GM10248 (cell line): ENCODE results near the gene RINT1.
A peak's percentile ranks its signal among the peaks of the same experiment; 100 is the strongest.

ENCODE experiments used
- CTCF ChIA-PET: fragments of 300-600 bp; sonication (Branson Sonifier 250); formaldehyde crosslinking; extraction: SDS; loops from one replicate; lab custom pipeline; 2021; ENCODE audit warnings: antibody characterized with exemption; lab: Yijun Ruan, JAX
- POLR2A ChIA-PET: fragments of 350-650 bp; sonication (Branson Sonifier 250); formaldehyde crosslinking; extraction: SDS; loops from one replicate; lab custom pipeline; 2020; ENCODE audit warnings: antibody characterized with exemption; lab: Yijun Ruan, JAX
- DNase-seq: peaks from one replicate; pipeline ENCODE4 v3.0.0; 2012; ENCODE audit errors: extremely low spot score
- TF ChIP-seq, protein P1 (sequence below): IDR thresholded peaks from 2 replicates; pipeline ENCODE4 v1.5.1; 2012; ENCODE audit warnings: mild to moderate bottlenecking, low read depth; ENCODE audit errors: extremely low read depth, missing control alignments, control extremely low read depth

Gene RINT1

GRCh38 chr7:105584165-105584564, 52.2 kb downstream of the RINT1 start:
- TF ChIP-seq, protein P1, sequence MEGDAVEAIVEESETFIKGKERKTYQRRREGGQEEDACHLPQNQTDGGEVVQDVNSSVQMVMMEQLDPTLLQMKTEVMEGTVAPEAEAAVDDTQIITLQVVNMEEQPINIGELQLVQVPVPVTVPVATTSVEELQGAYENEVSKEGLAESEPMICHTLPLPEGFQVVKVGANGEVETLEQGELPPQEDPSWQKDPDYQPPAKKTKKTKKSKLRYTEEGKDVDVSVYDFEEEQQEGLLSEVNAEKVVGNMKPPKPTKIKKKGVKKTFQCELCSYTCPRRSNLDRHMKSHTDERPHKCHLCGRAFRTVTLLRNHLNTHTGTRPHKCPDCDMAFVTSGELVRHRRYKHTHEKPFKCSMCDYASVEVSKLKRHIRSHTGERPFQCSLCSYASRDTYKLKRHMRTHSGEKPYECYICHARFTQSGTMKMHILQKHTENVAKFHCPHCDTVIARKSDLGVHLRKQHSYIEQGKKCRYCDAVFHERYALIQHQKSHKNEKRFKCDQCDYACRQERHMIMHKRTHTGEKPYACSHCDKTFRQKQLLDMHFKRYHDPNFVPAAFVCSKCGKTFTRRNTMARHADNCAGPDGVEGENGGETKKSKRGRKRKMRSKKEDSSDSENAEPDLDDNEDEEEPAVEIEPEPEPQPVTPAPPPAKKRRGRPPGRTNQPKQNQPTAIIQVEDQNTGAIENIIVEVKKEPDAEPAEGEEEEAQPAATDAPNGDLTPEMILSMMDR = no peak
- DNase-seq = no peak
- ChIA-PET POLR2A (no interaction called here), CTCF (no interaction called here)

DNA sequence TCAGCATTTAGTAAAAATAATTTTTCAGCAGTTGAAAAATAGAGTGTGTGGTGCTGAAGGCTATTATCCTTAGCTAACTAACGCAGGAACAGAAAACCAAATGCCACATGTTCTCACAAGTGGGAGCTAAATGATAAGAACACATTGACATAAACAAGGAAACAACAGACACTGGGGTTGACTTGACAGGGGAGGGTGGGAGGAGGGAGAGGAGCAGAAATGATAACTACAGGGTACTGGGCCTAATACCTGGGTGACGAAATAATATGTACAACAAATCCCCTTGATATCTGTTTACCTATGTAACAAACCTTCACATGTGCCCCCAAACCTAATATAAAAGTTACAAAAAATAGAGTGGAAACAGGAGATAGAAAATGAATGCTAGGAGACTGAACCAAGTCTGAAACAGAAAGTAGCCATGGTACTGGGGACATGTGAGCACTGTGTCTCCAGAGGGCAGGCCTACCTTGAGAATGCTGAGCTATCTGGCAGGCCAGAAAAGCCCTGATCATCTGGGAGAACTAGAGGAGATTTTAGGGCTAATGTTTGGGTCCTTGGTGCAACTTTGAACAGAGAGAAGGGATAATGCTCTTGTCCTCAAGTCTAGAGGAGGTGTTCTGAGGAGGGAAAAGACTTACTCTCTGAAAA, 54.0 kb downstream of the RINT1 start:
- peak; percentile 29 for DNase-seq
- CTCF ChIA-PET = interaction anchor here (0.8 to 2.4 kb wide), 5 partner anchors 9 to 664 kb away, joined by 3 to 5 read pairs (median 4); no protein-coding TSS in a partner anchor
- TF ChIP-seq, protein P1 = no peak
- POLR2A ChIA-PET = no interaction called here

DNA sequence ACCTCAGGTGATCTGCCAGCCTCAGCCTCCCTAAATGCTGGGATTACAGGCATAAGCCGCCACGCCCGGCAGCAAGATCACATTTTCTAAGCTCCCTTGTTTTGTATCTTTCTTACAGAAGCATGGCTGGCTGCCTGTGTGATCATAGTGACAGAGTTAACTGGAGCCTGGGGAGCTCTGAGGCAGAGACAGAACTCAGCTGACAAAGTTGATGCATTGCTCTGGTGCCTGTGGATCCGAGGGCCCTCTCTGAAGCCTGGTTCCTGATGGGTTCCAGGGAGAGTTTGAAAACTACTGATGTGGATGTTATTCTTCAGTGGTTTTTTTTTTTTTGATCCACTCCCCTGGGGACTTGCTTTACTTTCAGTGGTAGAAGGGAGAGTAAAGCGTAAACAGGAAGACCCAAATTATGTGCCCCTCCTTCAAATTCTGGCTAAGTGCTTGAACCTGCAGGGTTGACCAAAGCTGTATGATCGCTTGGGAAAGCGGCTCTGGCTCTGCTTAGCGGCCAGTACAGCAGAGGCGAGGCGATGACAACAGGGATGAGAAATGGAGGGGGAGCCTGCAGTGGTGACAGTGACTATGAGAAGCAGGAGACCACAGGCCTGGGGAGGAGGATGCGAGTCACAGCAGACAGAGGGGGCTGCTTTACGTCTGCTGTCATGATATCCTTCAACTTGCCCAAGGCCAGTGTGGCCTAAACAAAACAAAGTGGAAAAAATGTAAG, 56.1 kb downstream of the RINT1 start:
- TF ChIP-seq, protein P1 = no peak
- no peak for DNase-seq
- ChIA-PET CTCF (interaction anchor here (0.9 to 2.6 kb wide), 6 partner anchors 9 to 604 kb away, joined by 3 to 8 read pairs (median 6); partner anchors contain the start of gene RINT1), POLR2A (no interaction called here)

GRCh38 chr7:105589356-105590077, 57.5 kb downstream of the RINT1 start:
- TF ChIP-seq, protein P1 = peak; percentile 60
- POLR2A ChIA-PET = no interaction called here
- CTCF ChIA-PET = interaction anchor here (0.6 to 2.6 kb wide), 12 partner anchors 10 to 741 kb away, joined by 3 to 8 read pairs (median 6); partner anchors contain the start of gene RINT1
- DNase-seq = peak; percentile 69

GRCh38 chr7:105590793-105591192, 58.8 kb downstream of the RINT1 start:
- ChIA-PET CTCF (interaction anchor here (1.2 to 1.7 kb wide), 2 partner anchors 11 to 586 kb away, joined by 3 to 7 read pairs; no protein-coding TSS in a partner anchor), POLR2A (no interaction called here)
- DNase-seq = no peak
- TF ChIP-seq, protein P1 = no peak

DNA sequence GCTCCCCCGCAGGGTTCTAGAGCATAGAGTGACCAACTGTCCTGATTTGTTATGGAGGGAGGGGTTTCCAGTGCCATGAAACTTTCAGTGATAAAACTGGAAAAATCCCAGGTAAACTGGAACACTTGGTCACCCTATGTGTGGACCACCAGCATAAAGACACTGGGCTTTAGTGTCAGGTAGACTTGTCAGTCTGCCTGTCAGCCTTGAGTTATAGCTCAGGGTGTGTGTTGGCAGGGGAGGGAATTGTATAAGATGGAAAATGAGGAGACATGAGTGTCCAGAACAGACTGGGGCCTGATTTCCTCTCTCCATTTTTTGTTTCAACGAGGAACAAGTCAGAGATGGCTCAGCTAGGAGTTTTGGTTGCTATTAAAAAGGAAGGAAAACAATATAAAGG, 59.5 kb downstream of the RINT1 start:
- DNase-seq = no peak
- TF ChIP-seq, protein P1 = no peak
- CTCF ChIA-PET = interaction anchor here (0.8 to 1.7 kb wide), 4 partner anchors 12 to 611 kb away, joined by 3 to 7 read pairs (median 3); no protein-coding TSS in a partner anchor
- POLR2A ChIA-PET = no interaction called here
